Measurements from ENCODE around the gene TTC7B. TPM values are rescaled to one million over a fixed set of nuclear protein-coding genes. Genes with fewer than 3 reads are reported as not detected.
A peak's percentile ranks its signal among the peaks of the same experiment; 100 is the strongest.
"Not testable (repeated sequence)": the region's sequence is repeated elsewhere in the genome, so short reads cannot be mapped to it uniquely, and the experiment has no call there.

TTC7B gene
- total and polyA plus RNA-seq, 9 of the 15 experiments (the other 6 are each of a cell fraction or from before 2014, with no cell fraction given): 2.2 to 77.2 (median 36.7) TPM

DNA sequence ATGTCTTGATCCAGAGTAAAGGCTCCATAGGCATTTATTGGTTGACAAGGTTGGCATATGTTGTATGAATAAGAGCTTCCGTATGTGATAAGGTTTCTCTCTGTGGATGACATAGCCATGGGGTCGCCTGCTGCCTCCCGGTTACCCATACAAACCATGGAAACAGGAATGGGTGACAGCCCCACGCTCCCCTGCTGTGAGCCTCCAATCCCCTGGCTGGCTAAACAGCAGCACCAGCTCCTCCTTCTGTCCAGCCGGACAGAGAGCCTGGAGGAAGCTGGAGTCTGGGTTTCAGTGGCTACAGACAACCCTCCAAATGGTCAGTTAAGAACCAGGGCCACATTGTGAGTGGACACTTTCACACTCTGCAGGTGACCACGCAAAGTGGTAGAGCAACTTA lies 288.3 kb downstream of the TTC7B start:
- intact Hi-C loops (cut with micrococcal nuclease) (no loop called here), in situ Hi-C loops (cut with MboI) (loop anchor here (10.0 kb wide), 1 partner anchor 123 kb away; no protein-coding TSS in a partner anchor)
- CTCF ChIA-PET (ENCODE audit: low intra/inter-chr PET ratio): no interaction called here
- H3K79me2 ChIP-seq (ENCODE audit: control insufficient read depth, insufficient read depth, low read length): no peaks in the 10 kb centered on the region
- no peaks in the 10 kb centered on the region for H3K36me3 ChIP-seq (ENCODE audit: control insufficient read depth, insufficient read depth, low read length)
- TF ChIP-seq KDM5B (IDR thresholded peaks at IDR 0.05; ENCODE audit: insufficient replicate concordance, low read depth, low read length): no peak
- TF ChIP-seq, protein P1, sequence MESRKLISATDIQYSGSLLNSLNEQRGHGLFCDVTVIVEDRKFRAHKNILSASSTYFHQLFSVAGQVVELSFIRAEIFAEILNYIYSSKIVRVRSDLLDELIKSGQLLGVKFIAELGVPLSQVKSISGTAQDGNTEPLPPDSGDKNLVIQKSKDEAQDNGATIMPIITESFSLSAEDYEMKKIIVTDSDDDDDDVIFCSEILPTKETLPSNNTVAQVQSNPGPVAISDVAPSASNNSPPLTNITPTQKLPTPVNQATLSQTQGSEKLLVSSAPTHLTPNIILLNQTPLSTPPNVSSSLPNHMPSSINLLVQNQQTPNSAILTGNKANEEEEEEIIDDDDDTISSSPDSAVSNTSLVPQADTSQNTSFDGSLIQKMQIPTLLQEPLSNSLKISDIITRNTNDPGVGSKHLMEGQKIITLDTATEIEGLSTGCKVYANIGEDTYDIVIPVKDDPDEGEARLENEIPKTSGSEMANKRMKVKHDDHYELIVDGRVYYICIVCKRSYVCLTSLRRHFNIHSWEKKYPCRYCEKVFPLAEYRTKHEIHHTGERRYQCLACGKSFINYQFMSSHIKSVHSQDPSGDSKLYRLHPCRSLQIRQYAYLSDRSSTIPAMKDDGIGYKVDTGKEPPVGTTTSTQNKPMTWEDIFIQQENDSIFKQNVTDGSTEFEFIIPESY (CRISPR knock-in tag; IDR thresholded peaks at IDR 0.05): no peak
- TF ChIP-seq, protein P2, sequence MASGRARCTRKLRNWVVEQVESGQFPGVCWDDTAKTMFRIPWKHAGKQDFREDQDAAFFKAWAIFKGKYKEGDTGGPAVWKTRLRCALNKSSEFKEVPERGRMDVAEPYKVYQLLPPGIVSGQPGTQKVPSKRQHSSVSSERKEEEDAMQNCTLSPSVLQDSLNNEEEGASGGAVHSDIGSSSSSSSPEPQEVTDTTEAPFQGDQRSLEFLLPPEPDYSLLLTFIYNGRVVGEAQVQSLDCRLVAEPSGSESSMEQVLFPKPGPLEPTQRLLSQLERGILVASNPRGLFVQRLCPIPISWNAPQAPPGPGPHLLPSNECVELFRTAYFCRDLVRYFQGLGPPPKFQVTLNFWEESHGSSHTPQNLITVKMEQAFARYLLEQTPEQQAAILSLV (tag; IDR thresholded peaks at IDR 0.05): no peak
- FAIRE-seq (no peak), ATAC-seq (no peak), DNase-seq (ENCODE audit: extremely low read depth in 1 of 4, low spot score in 3 of 4) (no peak)
- no peaks in the 10 kb centered on the region for H4K20me1 ChIP-seq (replicated peaks; ENCODE audit: control insufficient read depth, insufficient read depth, low read length)
- POLR2A ChIA-PET: no interaction called here
- BruUV-seq (replicated peaks): no TSS peak
- no peak overlapping the region for H3K27ac ChIP-seq (ENCODE audit: extremely low read depth, low read depth, low read length)
- no peak overlapping the region for H3K4me3 ChIP-seq
- no peak overlapping the region for H2AFZ ChIP-seq (ENCODE audit: low read depth, low read length)
- 34% methylated on average over 5 of the region's 6 CpGs for WGBS (ENCODE audit: insufficient coverage, low coverage, missing lambda C conversion rate)
- no peaks in the 10 kb centered on the region for H3K9me1 ChIP-seq (ENCODE audit: control insufficient read depth, insufficient read depth, low read length)
- H3K9me3 ChIP-seq (replicated peaks; ENCODE audit: control insufficient read depth, insufficient read depth, low read depth, low read length): peaks cover 2% of the 10 kb centered on the region; the same call in 1 of the 2 replicates
- H3K9ac ChIP-seq (ENCODE audit: insufficient read depth in 1 of 2, low read depth in 2 of 2, low read length in 2 of 2): no peak overlapping the region
- H3K4me2 ChIP-seq (ENCODE audit: insufficient read depth, low read length): no peak overlapping the region
- H3K4me1 ChIP-seq (replicated peaks in 1 of 2; ENCODE audit: control insufficient read depth in 2 of 2, insufficient read depth in 2 of 2, low read length in 2 of 2): peaks cover 0 to 6% of the 10 kb centered on the region in 2 experiments; a peak in 2 of 5 replicates
- H3K27me3 ChIP-seq (ENCODE audit: control insufficient read depth in 2 of 2, insufficient read depth in 2 of 2, low read length in 2 of 2): peaks cover 0 to 7% of the 10 kb centered on the region in 2 experiments; a peak in 2 of 5 replicates

DNA sequence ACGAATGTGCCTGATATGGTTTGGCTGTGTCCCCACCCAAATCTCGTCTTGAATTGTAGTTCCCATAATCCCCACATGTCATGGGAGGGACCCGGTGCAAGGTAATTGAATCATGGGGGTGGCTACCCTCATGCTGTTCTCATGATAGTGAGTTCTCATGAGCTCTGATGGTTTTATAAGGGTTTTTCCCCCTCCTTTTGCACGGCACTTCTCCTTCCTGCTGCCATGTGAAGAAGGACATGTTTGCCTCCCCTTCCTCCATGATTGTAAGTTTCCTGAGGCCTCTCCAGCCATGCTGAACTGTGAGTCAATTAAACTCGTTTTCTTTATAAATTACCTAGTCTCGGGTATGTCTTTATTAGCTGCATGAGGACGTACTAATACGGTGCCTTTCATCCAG lies 289.7 kb downstream of the TTC7B start:
- BruUV-seq (replicated peaks); H2AFZ ChIP-seq (ENCODE audit: low read depth, low read length); H3K4me2 ChIP-seq (ENCODE audit: insufficient read depth, low read length); H4K20me1 ChIP-seq (replicated peaks; ENCODE audit: control insufficient read depth, insufficient read depth, low read length); ATAC-seq; intact Hi-C loops (cut with micrococcal nuclease); DNase-seq (ENCODE audit: extremely low read depth in 1 of 4, low spot score in 3 of 4); H3K27me3 ChIP-seq (ENCODE audit: control insufficient read depth in 2 of 2, insufficient read depth in 2 of 2, low read length in 2 of 2); H3K9me3 ChIP-seq (replicated peaks; ENCODE audit: control insufficient read depth, insufficient read depth, low read depth, low read length); H3K4me3 ChIP-seq; CTCF ChIA-PET (ENCODE audit: low intra/inter-chr PET ratio); H3K9ac ChIP-seq (ENCODE audit: insufficient read depth in 1 of 2, low read depth in 2 of 2, low read length in 2 of 2); FAIRE-seq; H3K27ac ChIP-seq (ENCODE audit: extremely low read depth, low read depth, low read length); H3K79me2 ChIP-seq (ENCODE audit: control insufficient read depth, insufficient read depth, low read length); H3K9me1 ChIP-seq (ENCODE audit: control insufficient read depth, insufficient read depth, low read length); H3K36me3 ChIP-seq (ENCODE audit: control insufficient read depth, insufficient read depth, low read length): not testable (repeated sequence)
- WGBS (ENCODE audit: insufficient coverage, low coverage, missing lambda C conversion rate): 38% methylated on average over 8 of the region's 8 CpGs
- peaks cover 0 to 13% of the 10 kb centered on the region in 2 experiments; a peak in 2 of 5 replicates for H3K4me1 ChIP-seq (replicated peaks in 1 of 2; ENCODE audit: control insufficient read depth in 2 of 2, insufficient read depth in 2 of 2, low read length in 2 of 2)
- in situ Hi-C loops (cut with MboI): loop anchor here (10.0 kb wide), 1 partner anchor 122 kb away; no protein-coding TSS in a partner anchor
- POLR2A ChIA-PET: interaction anchor here (0.7 kb wide), 1 partner anchor 67 kb away, joined by 3 read pairs; no protein-coding TSS in a partner anchor

DNA sequence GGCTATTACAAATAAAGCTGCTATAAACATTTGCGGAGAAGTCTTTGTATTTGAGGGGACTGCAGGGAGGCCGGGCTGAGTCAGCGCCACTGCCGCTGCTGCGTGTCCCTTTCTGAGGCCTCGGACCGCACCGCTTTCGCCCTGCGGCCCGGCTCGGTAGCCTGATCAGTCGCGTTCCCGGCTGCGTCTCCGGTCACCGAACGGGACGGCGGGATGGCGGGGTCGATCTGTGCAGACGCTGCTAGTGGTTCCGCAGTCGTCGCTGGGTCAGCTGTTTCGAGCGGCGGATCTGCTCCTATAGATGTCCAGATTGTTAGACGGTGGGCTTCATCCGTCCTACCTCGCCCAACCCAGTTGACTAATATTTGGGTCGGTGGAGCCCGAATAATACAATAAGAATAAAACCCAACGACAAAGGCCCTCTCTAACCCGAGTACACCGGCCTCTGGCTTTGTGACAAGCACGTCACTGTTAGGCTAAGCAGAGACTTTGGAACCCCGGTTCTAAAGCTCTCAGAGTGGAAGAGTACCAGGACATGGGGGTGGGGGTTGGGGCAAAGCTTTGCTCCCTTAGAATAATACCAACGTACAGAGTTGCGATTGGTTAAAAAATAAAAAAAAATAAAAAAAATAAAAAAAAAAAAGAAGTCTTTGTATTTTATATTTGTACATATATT lies 290.7 kb downstream of the TTC7B start:
- H3K4me1 ChIP-seq (replicated peaks in 1 of 2; ENCODE audit: control insufficient read depth in 2 of 2, insufficient read depth in 2 of 2, low read length in 2 of 2): peaks cover 0 to 13% of the 10 kb centered on the region in 2 experiments; a peak in 2 of 5 replicates
- H3K4me2 ChIP-seq (ENCODE audit: insufficient read depth, low read length); H3K9me3 ChIP-seq (replicated peaks; ENCODE audit: control insufficient read depth, insufficient read depth, low read depth, low read length); H4K20me1 ChIP-seq (replicated peaks; ENCODE audit: control insufficient read depth, insufficient read depth, low read length); H3K79me2 ChIP-seq (ENCODE audit: control insufficient read depth, insufficient read depth, low read length); POLR2A ChIA-PET; H3K9ac ChIP-seq (ENCODE audit: insufficient read depth in 1 of 2, low read depth in 2 of 2, low read length in 2 of 2); DNase-seq (ENCODE audit: extremely low read depth in 1 of 4, low spot score in 3 of 4); H3K27me3 ChIP-seq (ENCODE audit: control insufficient read depth in 2 of 2, insufficient read depth in 2 of 2, low read length in 2 of 2); H3K27ac ChIP-seq (ENCODE audit: extremely low read depth, low read depth, low read length); H3K4me3 ChIP-seq; CTCF ChIA-PET (ENCODE audit: low intra/inter-chr PET ratio); BruUV-seq (replicated peaks); H3K9me1 ChIP-seq (ENCODE audit: control insufficient read depth, insufficient read depth, low read length); H3K36me3 ChIP-seq (ENCODE audit: control insufficient read depth, insufficient read depth, low read length); intact Hi-C loops (cut with micrococcal nuclease); H2AFZ ChIP-seq (ENCODE audit: low read depth, low read length): not testable (repeated sequence)
- in situ Hi-C loops (cut with MboI): loop anchor here (10.0 kb wide), 1 partner anchor 121 kb away; no protein-coding TSS in a partner anchor
- peak; percentile 97 for FAIRE-seq
- 62% methylated on average over 3 of the region's 42 CpGs for WGBS (ENCODE audit: insufficient coverage, low coverage, missing lambda C conversion rate)
- ATAC-seq: peak; percentile 72

Measured in K562 (cell line).